Measurements from ENCODE around the gene ZC3H7A.
"Not testable (repeated sequence)": the region's sequence is repeated elsewhere in the genome, so short reads cannot be mapped to it uniquely, and the experiment has no call there.

Gene ZC3H7A

GRCh38 chr16:11799509-11800381, 2.7 kb upstream of the ZC3H7A start:
- no peak for DNase-seq

GRCh38 chr16:11799017-11799381, 1.9 kb upstream of the ZC3H7A start:
- no peak for DNase-seq

GRCh38 chr16:11797957-11798299, 870 bp upstream of the ZC3H7A start:
- no peak for DNase-seq

- DNase-seq: peak; percentile 30
Observed at GRCh38 chr16:11796227-11797165, 562 bp downstream of the ZC3H7A start.

- no peak for DNase-seq
Observed at GRCh38 chr16:11795887-11796226, 1.2 kb downstream of the ZC3H7A start.

- DNase-seq: no peak
Observed at GRCh38 chr16:11794996-11795886, 1.8 kb downstream of the ZC3H7A start.

GRCh38 chr16:11794447-11794846, 2.6 kb downstream of the ZC3H7A start:
- DNase-seq: no peak

- DNase-seq: no peak
Observed at GRCh38 chr16:11793840-11794239, 3.2 kb downstream of the ZC3H7A start.

- no peak for DNase-seq
Observed at GRCh38 chr16:11792410-11793241, 4.4 kb downstream of the ZC3H7A start.

- DNase-seq: no peak
Observed at GRCh38 chr16:11791144-11791828, 5.8 kb downstream of the ZC3H7A start.

GRCh38 chr16:11788914-11789313, 8.1 kb downstream of the ZC3H7A start:
- no peak for DNase-seq

GRCh38 chr16:11784980-11785599, 12.0 kb downstream of the ZC3H7A start:
- DNase-seq: not testable (repeated sequence)

- DNase-seq: not testable (repeated sequence)
Observed at GRCh38 chr16:11784381-11784780, 12.7 kb downstream of the ZC3H7A start.

- DNase-seq: no peak
Observed at GRCh38 chr16:11784038-11784369, 13.1 kb downstream of the ZC3H7A start.

GRCh38 chr16:11783319-11784037, 13.6 kb downstream of the ZC3H7A start:
- DNase-seq: peak; percentile 54

GRCh38 chr16:11781773-11782172, 15.3 kb downstream of the ZC3H7A start:
- DNase-seq: no peak

GRCh38 chr16:11780991-11781680, 15.9 kb downstream of the ZC3H7A start:
- no peak for DNase-seq

- DNase-seq: no peak
Observed at GRCh38 chr16:11779074-11779473, 18.0 kb downstream of the ZC3H7A start.

- DNase-seq: no peak
Observed at GRCh38 chr16:11774065-11774626, 22.9 kb downstream of the ZC3H7A start.
